HUES6 (cell line): Measurements from ENCODE around the gene SSB.
"Not testable (repeated sequence)": the region's sequence is repeated elsewhere in the genome, so short reads cannot be mapped to it uniquely, and the experiment has no call there.

Experiments
- H3K27ac ChIP-seq: 2 replicates; pipeline ENCODE4 v1.7.0; 2013; ENCODE audit warnings: low read depth, mild to moderate bottlenecking, low read length, inconsistent platforms
- H3K27me3 ChIP-seq: 2 replicates; pipeline ENCODE4 v1.6.1; 2013; ENCODE audit warnings: low read length; ENCODE audit not compliant: control insufficient read depth, insufficient read depth
- H3K36me3 ChIP-seq: 2 replicates; pipeline ENCODE4 v1.6.1; 2013; ENCODE audit warnings: low read length; ENCODE audit not compliant: control insufficient read depth, insufficient read depth
- H3K4me1 ChIP-seq: 2 replicates; pipeline ENCODE4 v1.6.1; 2013; ENCODE audit warnings: low read length; ENCODE audit not compliant: control insufficient read depth, insufficient read depth
- H3K4me3 ChIP-seq: 2 replicates; pipeline ENCODE4 v1.5.1; 2013; ENCODE audit warnings: low read depth, low read length
- H3K9ac ChIP-seq: one replicate; pipeline ENCODE4 v1.6.1; 2013; ENCODE audit warnings: mild to moderate bottlenecking, low read length
- H3K9me3 ChIP-seq: 2 replicates; pipeline ENCODE4 v1.6.1; 2013; ENCODE audit warnings: low read depth, low read length; ENCODE audit not compliant: control insufficient read depth, insufficient read depth

SSB gene

GRCh38 chr2:169818241-169818640 lies 19.6 kb downstream of the SSB start:
- peaks cover 82% of the 10 kb centered on the region for H3K36me3 ChIP-seq
- no peaks in the 10 kb centered on the region for H3K9me3 ChIP-seq
- no peak overlapping the region for H3K9ac ChIP-seq
- no peak overlapping the region for H3K4me3 ChIP-seq
- H3K27ac ChIP-seq: no peak overlapping the region
- no peaks in the 10 kb centered on the region for H3K27me3 ChIP-seq
- H3K4me1 ChIP-seq: peaks cover 5% of the 10 kb centered on the region; the same call in 1 of the 2 replicates

- H3K4me3 ChIP-seq: no peak overlapping the region
- no peaks in the 10 kb centered on the region for H3K27me3 ChIP-seq
- H3K36me3 ChIP-seq: peaks cover 75% of the 10 kb centered on the region
- H3K9me3 ChIP-seq: no peaks in the 10 kb centered on the region
- no peak overlapping the region for H3K27ac ChIP-seq
- H3K4me1 ChIP-seq: peaks cover 5% of the 10 kb centered on the region; the same call in 1 of the 2 replicates
- H3K9ac ChIP-seq: no peak overlapping the region
Observed at GRCh38 chr2:169819106-169819505, 20.4 kb downstream of the SSB start.

GRCh38 chr2:169820101-169820500 lies 21.4 kb downstream of the SSB start:
- not testable (repeated sequence) for H3K4me1 ChIP-seq, H3K9me3 ChIP-seq, H3K27me3 ChIP-seq, H3K4me3 ChIP-seq, H3K27ac ChIP-seq, H3K9ac ChIP-seq
- H3K36me3 ChIP-seq: peaks cover 67% of the 10 kb centered on the region

- Histone ChIP-seq H3K4me1 (peaks cover 5% of the 10 kb centered on the region; the same call in 1 of the 2 replicates), H3K9me3 (no peaks in the 10 kb centered on the region), H3K27me3 (no peaks in the 10 kb centered on the region), H3K27ac (no peak overlapping the region), H3K36me3 (peaks cover 52% of the 10 kb centered on the region), H3K4me3 (no peak overlapping the region), H3K9ac (no peak overlapping the region)
Observed at GRCh38 chr2:169822036-169822435, 23.4 kb downstream of the SSB start.

- Histone ChIP-seq H3K27ac (no peak overlapping the region), H3K9me3 (no peaks in the 10 kb centered on the region), H3K4me3 (0 out of 2 replicates have a peak overlapping the region, but pooled peaks have one; percentile 21), H3K36me3 (peaks cover 45% of the 10 kb centered on the region), H3K9ac (no peak overlapping the region), H3K4me1 (peaks cover 5% of the 10 kb centered on the region; the same call in 1 of the 2 replicates), H3K27me3 (no peaks in the 10 kb centered on the region)
Observed at GRCh38 chr2:169822785-169823392, 24.2 kb downstream of the SSB start.

GRCh38 chr2:169823996-169824372 lies 25.3 kb downstream of the SSB start:
- Histone ChIP-seq H3K36me3 (peaks cover 34% of the 10 kb centered on the region), H3K4me1 (peaks cover 11% of the 10 kb centered on the region), H3K27me3 (no peaks in the 10 kb centered on the region), H3K27ac (no peak overlapping the region), H3K9me3 (no peaks in the 10 kb centered on the region), H3K9ac (peak overlapping the region; percentile 84), H3K4me3 (peak overlapping the region; percentile 87)

- Histone ChIP-seq H3K4me3 (peak within 1 kb of the TSS; percentile 87), H3K36me3 (peaks cover 28% of the 10 kb centered on the region), H3K4me1 (peaks cover 11% of the 10 kb centered on the region), H3K27me3 (no peaks in the 10 kb centered on the region), H3K27ac (peak within 1 kb of the TSS; percentile 59), H3K9me3 (no peaks in the 10 kb centered on the region), H3K9ac (peak within 1 kb of the TSS; percentile 84)
Observed at GRCh38 chr2:169824373-169825333, 26.0 kb downstream of the SSB start, which contains the start of gene METTL5. Gene METTL5 (minus strand): TSS chr2:169824905. CDS start chr2:169824597, 308 bp downstream.

- Histone ChIP-seq H3K9ac (peak within 1 kb of the TSS; percentile 85), H3K27ac (no peak within 1 kb of the TSS)
Observed at GRCh38 chr2:169827272-169828140, 28.8 kb downstream of the SSB start, which contains the start of gene UBR3. Gene UBR3 (plus strand): TSS chr2:169827454. CDS start chr2:169827508, 54 bp downstream.

GRCh38 chr2:169828141-169828811 lies 29.6 kb downstream of the SSB start:
- H3K27me3 ChIP-seq: no peaks in the 10 kb centered on the region
- peak overlapping the region; percentile 85 for H3K9ac ChIP-seq
- no peaks in the 10 kb centered on the region for H3K9me3 ChIP-seq
- H3K27ac ChIP-seq: no peak overlapping the region
- peaks cover under 1% of the 10 kb centered on the region; the same call in 1 of the 2 replicates for H3K36me3 ChIP-seq
- H3K4me3 ChIP-seq: peak overlapping the region; percentile 95
- H3K4me1 ChIP-seq: peaks cover 7% of the 10 kb centered on the region

More at GRCh38 chr2:169827272-169828140, 28.8 kb downstream of the SSB start, which contains the start of gene UBR3:
- Histone ChIP-seq H3K4me3 (peak within 1 kb of the TSS; percentile 95), H3K27me3 (no peaks in the 10 kb centered on the region), H3K9me3 (no peaks in the 10 kb centered on the region), H3K4me1 (peaks cover 11% of the 10 kb centered on the region), H3K36me3 (peaks cover 6% of the 10 kb centered on the region; the same call in 1 of the 2 replicates)

GRCh38 chr2:169834401-169834800 lies 35.7 kb downstream of the SSB start:
- H3K4me3 ChIP-seq: no peak overlapping the region
- H3K27me3 ChIP-seq: no peaks in the 10 kb centered on the region
- peaks cover 3% of the 10 kb centered on the region; the same call in 1 of the 2 replicates for H3K36me3 ChIP-seq
- no peak overlapping the region for H3K27ac ChIP-seq
- no peaks in the 10 kb centered on the region for H3K9me3 ChIP-seq
- no peaks in the 10 kb centered on the region for H3K4me1 ChIP-seq
- no peak overlapping the region for H3K9ac ChIP-seq
